ENCODE results near the gene STK32B. TPM values are rescaled to one million over a fixed set of nuclear protein-coding genes. Genes with fewer than 3 reads are reported as not detected.

Gene STK32B
- total and polyA plus RNA-seq, 2 of the 8 experiments (the other 6 are each of a cell fraction or from before 2014, with no cell fraction given), result 2.3 to 2.5 TPM

GRCh38 chr4:5373327-5373726 is 322.0 kb downstream of the STK32B start:
- DNase-seq (ENCODE audit: low read depth in 1 of 2, low spot score in 2 of 2) (no peak), FAIRE-seq (no peak)
- Histone ChIP-seq H2BK5ac (ENCODE audit: low read depth, low read length) (no peak overlapping the region), H3K27ac (ENCODE audit: low read depth, low read length) (no peak overlapping the region), H3K4me1 (replicated peaks in 1 of 4; ENCODE audit: control insufficient read depth in 3 of 4, insufficient read depth in 4 of 4, low read length in 3 of 4) (no peaks in the 10 kb centered on the region), H4K20me1 (replicated peaks in 1 of 2; ENCODE audit: control insufficient read depth in 1 of 2, insufficient read depth in 2 of 2, low read length in 2 of 2) (no peaks in the 10 kb centered on the region), H2AK5ac (ENCODE audit: low read depth, low read length) (no peak overlapping the region), H2BK20ac (ENCODE audit: low read length) (no peak overlapping the region), H4K91ac (replicated peaks; ENCODE audit: insufficient read length, low read length) (no peak overlapping the region), H3K9me3 (ENCODE audit: insufficient read depth in 2 of 2, low read depth in 1 of 2, low read length in 1 of 2) (peaks cover 0 to 2% of the 10 kb centered on the region in 2 experiments; a peak in 1 of 4 replicates), H3K9ac (replicated peaks in 1 of 4; ENCODE audit: extremely low read depth in 1 of 4, low read depth in 3 of 4, low read length in 3 of 4) (no peak overlapping the region), H2BK15ac (ENCODE audit: low read length) (no peak overlapping the region), H3K4ac (replicated peaks; ENCODE audit: insufficient read length, low read depth, low read length) (no peak overlapping the region), H4K5ac (ENCODE audit: insufficient read length, low read depth, low read length) (no peak overlapping the region), H3K4me3 (ENCODE audit: extremely low read depth in 1 of 4, insufficient read depth in 2 of 4, low read depth in 3 of 4, low read length in 4 of 4) (no peak overlapping the region), H3K14ac (ENCODE audit: insufficient read length) (no peak overlapping the region), H3K36me3 (ENCODE audit: control insufficient read depth in 2 of 4, insufficient read depth in 4 of 4, low read length in 3 of 4) (no peaks in the 10 kb centered on the region), H2BK120ac (replicated peaks; ENCODE audit: low read depth, low read length) (no peak overlapping the region), H2AFZ (ENCODE audit: low read length) (no peak overlapping the region), H3K79me1 (ENCODE audit: low read depth, low read length) (no peaks in the 10 kb centered on the region), H3K27me3 (replicated peaks in 1 of 4; ENCODE audit: control insufficient read depth in 3 of 4, extremely low read depth in 1 of 4, insufficient read depth in 3 of 4, low read length in 3 of 4) (no peaks in the 10 kb centered on the region), H3K56ac (replicated peaks; ENCODE audit: insufficient read length, low read depth, low read length) (no peak overlapping the region), H2BK12ac (ENCODE audit: low read depth, low read length) (no peak overlapping the region), H3K18ac (ENCODE audit: extremely low read depth, low read length) (no peak overlapping the region), H4K8ac (ENCODE audit: extremely low read depth, insufficient read depth, low read length) (no peak overlapping the region), H3K23me2 (ENCODE audit: low read depth, low read length) (no peaks in the 10 kb centered on the region), H3K79me2 (ENCODE audit: control insufficient read depth in 1 of 2, insufficient read depth in 2 of 2, low read length in 2 of 2) (no peaks in the 10 kb centered on the region), H3K4me2 (ENCODE audit: insufficient read depth in 1 of 2, low read depth in 2 of 2, low read length in 2 of 2) (no peak overlapping the region), H3K23ac (ENCODE audit: insufficient read length) (no peak overlapping the region)
- POLR2A ChIA-PET (ENCODE audit: partially characterized antibody), result no interaction called here
- CTCF ChIA-PET (ENCODE audit: partially characterized antibody), result interaction anchor here (0.6 kb wide), 1 partner anchor 13 kb away, joined by 4 read pairs; no protein-coding TSS in a partner anchor
- no peak for TF ChIP-seq ASH2L (IDR thresholded peaks at IDR 0.05; ENCODE audit: low read length)
- TF ChIP-seq ATF3 (IDR thresholded peaks at IDR 0.05; ENCODE audit: insufficient read depth, low read depth, low read length), result no peak
- TF ChIP-seq SP2 (IDR thresholded peaks at IDR 0.05; ENCODE audit: low read length), result no peak
- TF ChIP-seq SIN3A (conservative IDR thresholded peaks at IDR 0.05 in 1 of 2, IDR thresholded peaks at IDR 0.05 in 1 of 2; ENCODE audit: low read depth in 1 of 2, low read length in 2 of 2), result no peak
- TF ChIP-seq SRF (IDR thresholded peaks at IDR 0.05; ENCODE audit: low read depth, low read length), result no peak
- TF ChIP-seq CEBPB (IDR thresholded peaks at IDR 0.05; ENCODE audit: low read depth, low read length), result no peak
- TF ChIP-seq TEAD4 (IDR thresholded peaks at IDR 0.05; ENCODE audit: low read depth, low read length), result no peak
- WGBS, 2 experiments (ENCODE audit: extremely low coverage in 1 of 2, insufficient coverage in 1 of 2, insufficient read length in 1 of 2, insufficient replicate concordance in 2 of 2, low coverage in 1 of 2, low lambda C conversion rate in 2 of 2, missing lambda C conversion rate in 1 of 2), result 89% methylated on average over 4 of the region's 4 CpGs; no CpG with 5 or more reads in 1 of the 2 experiments

Data from H1 (cell line).